ENCODE measurements around the gene METTL26.

The METTL26 gene

DNA sequence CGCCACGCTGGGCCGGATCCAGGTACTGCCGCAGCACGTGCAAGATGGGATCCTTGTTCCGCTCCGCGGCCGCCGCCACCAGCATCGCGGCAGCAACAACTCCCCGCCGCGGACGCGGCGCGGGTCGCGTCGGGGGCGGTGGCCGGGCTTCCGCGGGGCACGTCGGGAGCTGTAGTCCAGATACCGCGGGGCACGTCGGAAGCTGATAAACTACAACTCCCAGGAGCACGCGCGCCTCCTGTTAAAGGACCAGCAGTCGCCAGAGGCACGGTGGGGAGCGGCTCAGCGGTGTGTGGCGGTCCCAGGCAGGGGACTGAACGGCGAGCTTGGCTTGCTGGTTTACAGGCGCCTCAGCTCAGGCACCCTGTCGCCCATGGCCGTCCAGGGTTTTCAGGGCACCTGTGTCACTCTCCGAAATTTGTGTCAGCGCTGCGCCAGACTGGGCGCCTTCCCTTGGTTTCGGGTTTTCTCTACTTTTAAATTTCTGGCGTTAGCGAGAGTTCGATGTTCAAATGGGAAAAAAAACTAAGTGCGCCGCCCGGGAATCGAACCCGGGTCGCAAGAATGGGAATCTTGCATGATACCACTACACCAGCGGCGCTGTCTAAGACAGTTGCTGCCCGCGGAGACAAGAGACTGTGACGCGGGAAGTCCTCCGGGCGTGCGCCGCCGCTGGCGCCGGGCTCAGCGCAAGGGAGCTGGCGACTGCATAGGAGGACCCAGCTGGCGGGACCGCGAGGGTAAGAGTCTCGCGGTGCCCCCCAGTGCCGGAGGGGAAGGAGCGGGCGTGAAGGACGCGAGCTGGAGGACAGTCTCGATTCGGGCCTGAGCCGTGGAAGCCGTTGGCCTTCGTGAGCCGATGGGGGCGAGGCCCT lies at the start of gene METTL26:
Gene METTL26, minus strand, starts transcription at position 100 of the 875 bp plus-strand sequence. Its CDS starts 15 bp downstream, at position 85.
- peak; percentile 91 for DNase-seq (ENCODE audit: low read depth)

DNA sequence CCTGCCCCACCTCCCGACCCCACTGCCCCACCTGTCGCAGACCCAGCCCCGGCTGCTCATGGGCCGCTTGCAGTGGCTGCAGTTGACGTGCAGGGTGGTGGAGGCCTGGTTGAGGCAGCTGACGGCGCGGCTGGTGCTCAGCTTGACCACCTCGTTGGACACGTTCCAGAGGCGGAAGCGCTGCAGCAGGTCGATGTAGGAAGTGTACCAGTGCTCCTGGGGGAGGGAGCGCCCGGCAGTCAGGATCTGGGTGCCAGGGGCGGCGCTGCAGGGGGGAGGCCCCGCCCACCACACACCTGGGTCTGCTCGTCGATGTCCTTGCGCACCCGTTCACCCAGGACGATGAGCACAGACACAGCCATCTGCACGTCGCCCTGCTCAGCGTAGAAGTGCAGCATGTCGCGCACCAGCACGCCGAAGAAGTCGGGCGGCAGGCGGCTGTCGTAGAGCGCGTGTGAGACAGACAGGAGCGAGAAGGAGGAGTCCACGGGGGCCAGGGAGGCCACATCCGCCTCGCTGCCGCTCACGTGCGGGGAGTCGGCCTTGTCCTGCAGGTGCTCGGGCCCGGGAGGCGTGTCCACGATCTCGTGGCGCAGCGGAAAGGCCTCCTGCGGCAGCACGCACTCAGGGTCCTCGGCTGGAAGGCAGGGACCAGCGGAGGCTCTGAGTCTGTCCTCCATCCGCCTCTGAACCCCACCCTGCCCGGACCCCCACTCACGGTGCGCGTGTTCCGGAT lies 49.0 kb upstream of the METTL26 start:
- DNase-seq (ENCODE audit: low read depth): no peak

DNA sequence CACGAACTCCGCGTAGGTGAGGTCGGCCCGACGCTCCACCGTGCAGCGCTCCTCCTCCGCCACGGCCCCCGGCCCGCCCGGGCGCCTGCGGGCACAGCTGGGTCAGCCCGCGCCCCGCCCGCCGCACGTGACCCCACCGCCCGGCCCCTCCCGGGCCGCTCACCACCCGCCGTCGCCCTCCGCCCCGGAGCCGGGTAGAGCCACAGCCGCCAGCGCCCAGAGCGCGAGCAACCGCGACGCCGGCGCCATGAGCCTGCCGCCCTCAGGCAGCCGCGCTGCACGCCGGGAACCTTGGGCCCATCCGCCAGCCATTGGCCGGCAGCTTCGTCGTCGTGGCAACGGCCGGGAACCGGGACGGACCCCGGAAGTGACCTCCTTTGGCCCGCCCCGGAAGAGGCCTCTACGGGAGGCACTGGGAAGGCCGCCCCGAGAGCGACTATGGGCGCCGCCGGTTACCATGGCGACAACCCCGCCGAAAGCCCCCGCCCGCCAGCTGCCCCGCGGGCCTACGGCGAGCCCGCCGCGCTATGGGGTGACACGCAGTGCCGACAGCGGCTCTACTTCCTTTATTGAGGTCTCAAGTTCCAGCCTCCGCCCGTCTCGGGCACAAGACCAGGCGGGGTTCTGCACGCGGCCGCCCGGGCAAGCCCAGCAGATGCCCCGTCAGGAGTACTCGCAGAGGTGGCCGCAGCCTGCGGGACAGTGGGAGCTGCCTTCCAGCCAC lies 48.1 kb upstream of the METTL26 start, which contains the start of gene JMJD8:
Gene JMJD8, minus strand, starts transcription at position 264 of the 724 bp plus-strand sequence. Its CDS starts 15 bp downstream, at position 249.
- peak; percentile 90 for DNase-seq (ENCODE audit: low read depth)

- DNase-seq (ENCODE audit: low read depth): no peak
Measured at GRCh38 chr16:683396-684070, 47.4 kb upstream of the METTL26 start.

DNA sequence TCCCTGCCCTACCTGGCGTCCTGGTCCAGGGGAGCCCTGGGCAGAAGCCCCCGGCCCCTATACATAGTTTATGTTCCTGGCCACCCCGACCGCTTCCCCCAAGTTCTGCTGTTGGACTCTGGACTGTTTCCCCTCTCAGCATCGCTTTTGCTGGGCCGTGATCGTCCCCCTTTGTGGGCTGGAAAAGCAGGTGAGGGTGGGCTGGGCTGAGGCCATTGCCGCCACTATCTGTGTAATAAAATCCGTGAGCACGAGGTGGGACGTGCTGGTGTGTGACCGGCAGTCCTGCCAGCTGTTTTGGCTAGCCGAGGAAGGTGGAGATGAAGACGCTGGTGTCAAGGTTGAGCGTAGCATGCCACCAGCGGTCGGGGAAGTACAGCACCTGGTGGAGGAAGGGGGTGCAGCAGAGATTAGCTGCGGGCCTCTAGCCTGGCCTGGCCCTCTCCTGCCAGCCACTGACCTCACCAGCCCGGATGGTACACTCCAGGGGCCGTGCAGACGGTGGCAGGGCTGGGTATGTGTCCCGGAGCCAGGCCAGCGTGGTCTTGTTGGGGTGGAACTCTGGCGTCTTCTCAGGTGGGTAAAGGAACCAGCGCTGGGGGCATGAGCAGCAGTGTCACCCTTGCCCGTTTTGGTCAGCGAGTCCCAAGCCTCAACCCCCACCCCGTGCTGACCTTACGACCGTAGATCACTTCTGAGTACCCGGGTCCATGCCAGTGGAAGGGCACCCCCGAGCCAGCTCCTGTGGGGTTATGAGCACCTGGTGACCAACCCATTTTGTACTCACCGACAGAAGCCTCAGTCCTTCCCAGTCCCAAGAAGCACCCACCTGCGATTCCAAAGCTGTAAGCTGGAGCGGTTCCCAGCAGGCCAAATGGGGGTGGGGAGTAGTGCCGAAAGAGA lies 46.6 kb upstream of the METTL26 start:
- no peak for DNase-seq (ENCODE audit: low read depth)

DNA sequence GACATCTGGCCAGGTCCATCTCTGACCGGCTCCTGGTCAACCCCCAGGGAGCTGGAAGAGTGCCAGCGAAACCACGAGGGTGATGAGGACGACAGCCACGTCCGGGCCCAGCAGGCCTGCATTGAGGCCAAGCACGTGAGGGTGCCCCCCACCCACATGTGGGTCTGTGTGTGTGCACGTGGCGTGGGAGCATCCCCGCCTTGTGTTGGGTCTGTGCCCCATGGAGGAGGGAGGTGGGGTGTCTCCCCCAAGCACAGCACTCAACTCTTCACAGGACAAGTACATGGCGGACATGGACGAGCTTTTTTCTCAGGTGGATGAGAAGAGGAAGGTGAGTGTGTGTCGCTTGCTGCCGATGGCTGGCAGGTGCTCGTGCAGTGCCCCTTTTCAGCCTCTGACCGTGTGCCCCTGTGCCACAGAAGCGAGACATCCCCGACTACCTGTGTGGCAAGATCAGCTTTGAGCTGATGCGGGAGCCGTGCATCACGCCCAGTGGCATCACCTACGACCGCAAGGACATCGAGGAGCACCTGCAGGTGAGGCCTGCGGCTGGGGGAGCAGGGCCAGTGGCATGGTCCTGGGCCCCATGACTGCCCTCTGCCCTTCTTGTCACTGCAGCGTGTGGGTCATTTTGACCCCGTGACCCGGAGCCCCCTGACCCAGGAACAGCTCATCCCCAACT lies 45.8 kb upstream of the METTL26 start:
- DNase-seq (ENCODE audit: low read depth): no peak

GRCh38 chr16:680967-681745 lies 45.1 kb upstream of the METTL26 start:
- DNase-seq (ENCODE audit: low read depth): peak; percentile 31

- DNase-seq (ENCODE audit: low read depth): no peak
Measured at GRCh38 chr16:680625-680945, 44.5 kb upstream of the METTL26 start.

GRCh38 chr16:679814-680624 lies 43.9 kb upstream of the METTL26 start, which contains the start of gene STUB1:
Gene STUB1 (plus strand): TSS chr16:680410. CDS start chr16:680526, 116 bp downstream.
- peak; percentile 60 for DNase-seq (ENCODE audit: low read depth)

GRCh38 chr16:678858-679813 lies 43.0 kb upstream of the METTL26 start:
- DNase-seq (ENCODE audit: low read depth): no peak

DNA sequence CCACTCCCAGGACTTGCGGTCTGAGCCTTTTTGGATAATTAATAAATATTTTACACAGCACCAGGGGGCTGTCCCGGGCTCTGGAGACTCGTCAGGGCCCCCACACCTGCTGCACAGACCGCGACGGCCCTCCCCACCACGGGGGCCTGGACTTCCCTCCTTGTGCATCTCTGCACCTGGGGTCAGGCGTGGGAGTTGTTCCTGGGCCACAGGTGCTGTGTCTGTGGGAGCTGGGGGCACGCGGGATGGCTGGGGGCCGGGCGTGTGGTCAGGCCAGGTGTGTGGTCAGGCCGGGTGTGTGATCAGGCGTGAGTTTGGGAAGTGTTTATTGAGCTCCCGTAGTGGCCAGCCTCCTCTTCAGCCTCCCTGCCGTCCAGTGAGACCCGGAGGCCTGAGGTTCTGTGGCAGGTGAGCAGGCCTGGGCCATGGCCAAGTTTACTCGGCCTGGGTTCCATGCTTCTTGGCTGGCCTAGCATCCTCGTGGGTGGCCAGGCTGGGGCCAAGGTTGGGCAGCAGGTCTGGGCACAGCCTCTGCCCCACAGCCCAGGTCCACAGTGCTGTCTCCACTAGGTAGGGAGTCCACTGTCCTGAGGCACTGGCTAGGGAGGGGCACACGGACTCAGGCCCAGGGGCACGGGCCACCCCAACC lies 42.2 kb upstream of the METTL26 start:
- DNase-seq (ENCODE audit: low read depth): no peak

DNA sequence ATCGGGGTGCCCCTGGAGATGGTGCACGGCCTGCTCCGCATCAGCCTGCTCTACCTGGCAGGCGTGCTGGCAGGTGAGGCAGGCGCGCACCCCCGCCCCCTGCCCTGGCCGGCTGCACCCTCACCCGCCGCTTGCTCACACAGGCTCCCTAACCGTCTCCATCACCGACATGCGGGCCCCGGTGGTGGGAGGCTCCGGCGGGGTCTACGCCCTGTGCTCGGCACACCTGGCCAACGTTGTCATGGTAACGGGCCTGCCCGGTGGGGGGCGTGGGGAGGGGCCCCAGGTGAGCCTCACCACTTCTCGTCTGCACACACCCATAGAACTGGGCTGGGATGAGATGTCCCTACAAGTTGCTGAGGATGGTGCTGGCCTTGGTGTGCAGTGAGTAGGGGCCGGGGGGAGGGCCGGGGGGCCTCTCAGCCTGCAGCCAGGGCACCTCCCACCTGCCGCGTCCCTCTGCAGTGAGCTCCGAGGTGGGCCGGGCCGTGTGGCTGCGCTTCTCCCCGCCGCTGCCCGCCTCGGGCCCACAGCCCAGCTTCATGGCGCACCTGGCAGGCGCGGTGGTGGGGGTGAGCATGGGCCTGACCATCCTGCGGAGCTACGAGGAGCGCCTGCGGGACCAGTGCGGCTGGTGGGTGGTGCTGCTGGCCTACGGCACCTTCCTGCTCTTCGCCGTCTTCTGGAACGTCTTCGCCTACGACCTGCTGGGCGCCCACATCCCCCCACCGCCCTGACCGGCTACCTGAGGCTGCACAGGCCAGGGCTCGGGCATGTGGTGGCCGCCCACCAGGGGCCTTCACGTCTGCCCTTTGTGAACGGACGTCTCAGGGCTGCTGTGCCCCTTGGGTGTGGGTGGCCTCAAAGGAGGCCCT lies 41.4 kb upstream of the METTL26 start:
- DNase-seq (ENCODE audit: low read depth): no peak

- no peak for DNase-seq (ENCODE audit: low read depth)
Measured at GRCh38 chr16:676913-677312, 40.8 kb upstream of the METTL26 start.

DNA sequence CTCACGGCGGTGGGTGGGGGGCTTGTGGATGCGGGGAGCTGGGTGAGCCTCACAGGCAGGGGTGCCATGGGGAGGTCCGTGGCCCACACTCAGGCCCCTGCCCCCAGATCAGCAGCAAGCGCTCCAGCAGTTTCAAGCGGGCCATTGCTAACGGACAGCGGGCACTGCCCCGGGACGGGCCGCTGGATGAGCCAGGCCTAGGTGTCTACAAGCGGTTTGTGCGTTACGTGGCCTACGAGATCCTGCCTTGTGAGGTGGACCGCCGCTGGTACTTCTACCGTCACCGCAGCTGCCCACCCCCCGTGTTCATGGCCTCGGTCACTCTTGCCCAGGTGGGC lies 40.4 kb upstream of the METTL26 start:
- DNase-seq (ENCODE audit: low read depth): no peak

DNA sequence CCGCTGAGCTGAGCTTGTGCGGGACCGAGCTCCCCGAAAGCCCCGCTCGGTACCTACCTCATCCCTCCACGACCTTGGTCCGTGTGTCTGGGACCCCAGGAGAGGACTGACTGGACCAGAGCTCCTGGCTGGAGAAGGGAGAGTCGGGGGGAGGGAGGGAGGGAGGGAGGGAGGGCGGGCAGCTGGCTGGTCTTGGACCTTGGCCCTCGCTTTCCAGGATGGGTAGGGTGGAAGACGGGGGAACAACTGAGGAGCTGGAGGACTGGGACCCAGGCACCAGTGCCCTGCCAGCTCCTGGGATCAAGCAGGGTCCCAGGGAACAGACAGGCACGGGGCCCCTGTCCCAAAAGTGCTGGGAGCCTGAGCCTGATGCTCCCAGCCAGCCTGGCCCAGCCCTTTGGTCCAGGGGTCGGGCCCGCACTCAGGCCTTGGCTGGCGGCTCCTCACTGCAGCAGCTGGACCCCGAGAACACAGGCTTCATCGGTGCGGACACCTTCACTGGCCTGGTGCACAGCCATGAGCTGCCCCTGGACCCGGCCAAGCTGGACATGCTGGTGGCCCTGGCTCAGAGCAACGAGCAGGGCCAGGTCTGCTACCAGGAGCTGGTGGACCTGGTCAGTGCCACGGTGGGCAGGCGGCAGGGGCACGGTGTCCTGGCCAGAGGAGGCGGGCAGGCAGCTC lies 39.9 kb upstream of the METTL26 start:
- DNase-seq (ENCODE audit: low read depth): no peak

All from fibroblast of the conjunctiva (primary cell).